ENCODE results near the gene ZNF200.
A peak's percentile ranks its signal among the peaks of the same experiment; 100 is the strongest.
"Not testable (repeated sequence)": the region's sequence is repeated elsewhere in the genome, so short reads cannot be mapped to it uniquely, and the experiment has no call there.

ZNF200 gene, protein sequence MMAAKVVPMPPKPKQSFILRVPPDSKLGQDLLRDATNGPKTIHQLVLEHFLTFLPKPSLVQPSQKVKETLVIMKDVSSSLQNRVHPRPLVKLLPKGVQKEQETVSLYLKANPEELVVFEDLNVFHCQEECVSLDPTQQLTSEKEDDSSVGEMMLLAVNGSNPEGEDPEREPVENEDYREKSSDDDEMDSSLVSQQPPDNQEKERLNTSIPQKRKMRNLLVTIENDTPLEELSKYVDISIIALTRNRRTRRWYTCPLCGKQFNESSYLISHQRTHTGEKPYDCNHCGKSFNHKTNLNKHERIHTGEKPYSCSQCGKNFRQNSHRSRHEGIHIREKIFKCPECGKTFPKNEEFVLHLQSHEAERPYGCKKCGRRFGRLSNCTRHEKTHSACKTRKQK

DNA sequence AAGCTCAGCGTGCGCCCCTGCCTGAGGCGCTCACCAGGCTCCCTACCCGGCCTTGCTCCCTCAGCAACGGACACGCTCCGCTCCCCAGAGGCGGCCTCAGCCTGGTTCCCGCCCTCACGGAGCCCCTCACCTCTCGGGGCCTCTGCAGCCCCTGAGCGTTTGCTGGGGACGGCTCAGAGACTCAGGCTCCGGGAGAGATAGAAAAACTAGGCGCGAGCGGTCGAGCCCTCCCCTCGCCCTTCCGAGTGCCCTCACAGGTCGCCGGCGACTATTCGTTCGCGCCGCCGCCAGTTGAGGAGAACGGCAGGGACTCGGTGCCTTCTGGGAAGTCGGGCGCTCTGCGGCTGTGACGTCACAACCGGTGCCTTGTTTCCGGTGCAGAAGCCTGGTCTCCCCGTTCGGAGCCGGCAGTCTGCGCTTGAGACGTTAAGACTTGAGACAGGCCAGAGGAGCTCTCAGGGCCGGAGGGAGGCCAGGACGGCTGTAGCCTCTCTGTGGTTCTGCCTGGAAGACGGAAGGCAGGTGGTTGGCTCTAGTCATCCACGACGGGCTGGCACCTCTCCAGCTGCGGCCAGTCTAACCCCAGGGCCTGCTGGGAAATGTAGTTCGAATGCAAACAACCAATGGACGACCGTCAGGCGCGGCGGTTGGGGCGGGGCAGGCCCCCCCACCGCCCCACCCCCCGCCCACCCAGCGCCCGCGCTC lies at the start of gene ZNF200:
TSS of gene ZNF200 (minus strand) at position 302 of the 705 bp plus-strand sequence. CDS start 1,403 bp downstream, outside the sequence.
- Mint-ChIP-seq H3K36me3 (ENCODE audit: low read depth) (peaks cover 41% of the 10 kb centered on the region), H3K4me1 (ENCODE audit: low read depth) (peaks cover 18% of the 10 kb centered on the region), H3K9me3 (peaks cover 41% of the 10 kb centered on the region), H3K4me3 (peak within 1 kb of the TSS; percentile 96), H3K27ac (peak within 1 kb of the TSS; percentile 98), H3K27me3 (ENCODE audit: low read depth) (no peaks in the 10 kb centered on the region)

DNA sequence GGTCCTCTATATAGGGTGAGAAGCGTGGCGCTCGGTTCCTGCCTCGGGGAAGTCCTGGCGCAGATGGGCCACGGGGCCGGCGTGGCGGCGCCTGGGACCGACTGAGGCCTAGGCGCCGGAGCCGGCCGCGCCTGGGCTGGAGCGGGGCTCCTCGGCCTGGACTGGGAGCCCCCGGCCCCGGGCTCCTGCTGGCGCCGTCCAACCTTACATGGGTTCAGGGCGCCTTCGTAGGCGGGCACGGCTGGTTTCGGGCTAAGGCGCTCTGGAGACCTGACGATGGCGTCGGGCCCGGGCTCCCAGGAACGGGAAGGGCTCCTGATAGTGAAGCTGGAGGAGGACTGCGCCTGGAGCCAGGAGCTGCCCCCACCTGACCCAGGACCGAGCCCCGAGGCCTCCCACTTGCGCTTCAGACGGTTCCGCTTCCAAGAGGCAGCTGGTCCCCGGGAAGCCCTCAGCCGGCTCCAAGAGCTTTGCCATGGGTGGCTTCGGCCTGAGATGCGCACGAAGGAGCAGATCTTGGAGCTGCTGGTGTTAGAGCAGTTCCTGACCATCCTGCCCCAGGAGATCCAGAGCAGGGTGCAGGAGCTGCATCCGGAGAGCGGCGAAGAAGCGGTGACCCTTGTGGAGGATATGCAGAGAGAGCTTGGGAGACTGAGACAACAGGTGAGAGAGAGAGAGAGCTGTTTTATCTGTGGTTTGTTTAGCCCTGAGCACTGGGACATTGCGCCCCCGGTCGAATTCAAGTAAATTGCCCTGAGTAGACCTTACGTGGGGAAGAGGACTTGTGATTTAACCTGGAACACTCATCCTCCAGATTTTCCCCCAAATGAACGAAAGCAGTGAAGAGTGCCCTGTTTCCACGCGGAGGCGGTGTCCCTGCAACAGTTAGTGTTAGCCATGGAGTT lies 48.8 kb upstream of the ZNF200 start:
- H3K4me1 Mint-ChIP-seq (ENCODE audit: low read depth): peaks cover 17% of the 10 kb centered on the region
- peaks cover 36% of the 10 kb centered on the region for H3K9me3 Mint-ChIP-seq
- H3K27me3 Mint-ChIP-seq (ENCODE audit: low read depth): no peaks in the 10 kb centered on the region
- peak overlapping the region; percentile 97 for H3K4me3 Mint-ChIP-seq
- H3K27ac Mint-ChIP-seq: peak overlapping the region; percentile 94
- peaks cover 50% of the 10 kb centered on the region for H3K36me3 Mint-ChIP-seq (ENCODE audit: low read depth)

DNA sequence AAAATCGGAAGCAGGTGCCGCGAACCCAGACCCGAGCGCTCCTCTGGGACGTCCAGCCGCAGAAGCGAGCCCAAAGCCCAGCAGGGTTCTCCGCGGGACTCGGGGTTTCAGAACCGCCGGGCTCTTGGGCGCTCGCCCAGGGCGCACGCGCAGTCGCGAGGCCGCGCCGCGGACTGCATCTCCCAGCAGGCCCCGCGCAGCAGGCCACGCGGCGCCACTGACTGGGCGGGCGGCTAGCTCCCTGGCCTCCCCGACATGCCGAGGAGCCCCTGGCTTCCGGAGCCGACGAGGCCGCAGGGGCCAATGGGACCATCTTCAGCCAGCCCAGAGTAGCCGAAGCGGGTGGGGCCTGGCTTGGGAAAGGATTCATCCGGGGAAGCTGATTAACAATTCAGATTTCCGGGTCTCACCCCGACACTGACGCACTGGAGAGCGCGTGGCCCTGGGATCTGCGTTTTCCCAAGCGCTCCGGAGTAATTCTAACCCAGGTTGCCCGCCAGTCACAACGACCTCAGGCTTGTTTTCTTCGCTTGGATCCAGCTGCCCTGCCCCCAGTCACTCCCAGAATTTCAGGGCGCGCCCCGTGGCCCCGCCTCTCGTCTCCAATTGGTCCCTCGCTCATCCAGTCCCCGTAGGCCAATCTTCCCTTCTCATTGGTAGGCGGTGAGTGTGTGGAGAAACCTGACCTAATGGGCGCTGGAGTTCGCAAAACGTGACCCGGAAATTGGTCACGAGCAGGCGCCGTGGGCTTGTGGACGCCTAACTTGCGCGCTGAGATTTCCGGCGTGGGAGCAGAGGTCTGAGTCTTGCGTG lies 48.0 kb upstream of the ZNF200 start, which contains the start of gene ZNF263:
TSS of gene ZNF263 (plus strand) at position 762 of the 813 bp plus-strand sequence. CDS start 328 bp downstream, outside the sequence.
- Mint-ChIP-seq H3K27ac (peak within 1 kb of the TSS; percentile 94), H3K9me3 (peaks cover 33% of the 10 kb centered on the region), H3K27me3 (ENCODE audit: low read depth) (peaks cover 5% of the 10 kb centered on the region), H3K36me3 (ENCODE audit: low read depth) (peaks cover 41% of the 10 kb centered on the region), H3K4me3 (peak within 1 kb of the TSS; percentile 97), H3K4me1 (ENCODE audit: low read depth) (peaks cover 17% of the 10 kb centered on the region)

DNA sequence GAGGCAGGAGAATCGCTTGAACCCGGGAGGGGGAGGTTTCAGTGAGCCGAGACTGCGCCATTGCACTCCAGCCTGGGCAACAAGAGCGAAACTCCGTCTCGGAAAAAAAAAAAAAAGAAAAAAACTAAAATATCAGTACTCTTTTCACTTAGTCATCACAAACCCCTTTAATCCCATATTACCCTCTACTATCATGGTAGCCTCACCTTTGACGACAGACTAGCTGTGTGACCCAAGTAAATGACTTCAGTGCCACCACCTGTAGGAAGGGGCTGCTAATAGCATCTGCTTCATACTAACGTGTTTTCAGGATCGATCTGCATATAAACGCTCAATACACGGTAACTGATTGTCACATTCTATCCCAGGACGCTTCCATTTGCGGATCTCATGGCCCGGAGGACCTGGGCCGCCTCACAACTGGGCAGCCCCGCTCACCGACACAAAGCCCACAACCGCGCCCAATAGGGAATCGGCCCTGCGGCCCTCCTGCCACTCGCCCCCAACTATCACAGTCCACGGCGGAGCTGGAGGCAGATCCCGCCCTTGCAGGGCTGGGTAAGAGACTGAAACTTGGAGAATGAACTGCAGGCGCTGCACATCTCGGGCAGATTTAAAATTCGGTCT lies 47.3 kb upstream of the ZNF200 start:
- Mint-ChIP-seq H3K27me3 (ENCODE audit: low read depth) (peaks cover 11% of the 10 kb centered on the region), H3K36me3 (ENCODE audit: low read depth) (peaks cover 34% of the 10 kb centered on the region), H3K4me3 (peak overlapping the region; percentile 97), H3K9me3 (peaks cover 29% of the 10 kb centered on the region), H3K27ac (peak overlapping the region; percentile 78), H3K4me1 (ENCODE audit: low read depth) (peaks cover 17% of the 10 kb centered on the region)

DNA sequence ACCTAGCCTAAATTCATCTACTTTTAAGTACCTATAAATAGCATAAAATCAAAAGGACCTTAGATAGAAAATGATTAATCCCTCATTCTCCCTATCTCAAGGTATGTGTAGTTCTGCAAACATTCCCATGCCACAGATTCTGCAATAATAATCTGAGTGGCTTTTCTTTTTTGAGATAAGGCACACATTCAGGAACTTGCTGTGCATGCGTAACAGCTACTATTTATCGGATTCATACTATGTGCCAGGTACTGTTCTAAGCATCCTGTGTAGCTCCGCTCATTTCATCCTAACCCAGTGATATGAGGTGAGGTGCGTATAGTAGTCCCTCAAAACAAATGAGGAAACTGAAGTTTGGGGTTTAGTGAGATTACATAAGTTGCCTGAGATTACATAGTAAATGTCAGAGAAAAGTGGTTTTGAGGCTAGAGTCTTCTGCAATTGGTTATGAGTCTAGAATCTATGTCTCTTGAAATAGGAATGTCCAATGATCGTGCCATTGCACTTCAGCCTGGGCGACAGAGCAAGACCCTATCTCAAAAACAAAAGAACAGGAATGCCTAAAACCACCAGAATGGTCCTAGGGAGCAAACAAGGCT lies 46.4 kb upstream of the ZNF200 start:
- H3K4me3 Mint-ChIP-seq: peak overlapping the region; percentile 17
- no peak overlapping the region for H3K27ac Mint-ChIP-seq
- H3K27me3 Mint-ChIP-seq (ENCODE audit: low read depth): peaks cover 17% of the 10 kb centered on the region
- peaks cover 17% of the 10 kb centered on the region for H3K4me1 Mint-ChIP-seq (ENCODE audit: low read depth)
- H3K36me3 Mint-ChIP-seq (ENCODE audit: low read depth): peaks cover 28% of the 10 kb centered on the region
- peaks cover 32% of the 10 kb centered on the region for H3K9me3 Mint-ChIP-seq

DNA sequence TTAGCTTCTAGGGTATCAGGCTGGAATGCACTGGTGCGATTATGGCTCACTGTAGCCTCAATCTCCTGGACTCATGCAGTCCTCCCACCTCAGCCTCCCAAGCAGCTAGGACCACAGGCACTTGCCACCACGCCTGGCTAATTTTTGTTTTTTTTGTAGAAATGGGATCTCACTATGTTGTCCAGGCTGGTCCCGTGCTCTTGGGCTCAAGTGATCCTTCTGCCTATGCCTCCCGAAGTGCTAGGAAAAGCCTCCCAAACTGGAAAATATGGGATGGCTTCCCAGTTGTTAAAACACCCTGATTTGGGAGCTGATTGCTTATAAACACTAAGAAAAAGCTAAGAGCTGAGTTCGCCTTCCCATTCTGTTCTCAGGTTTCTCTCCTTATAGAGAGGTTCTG lies 41.7 kb upstream of the ZNF200 start:
- Mint-ChIP-seq H3K27me3 (ENCODE audit: low read depth) (peaks cover 17% of the 10 kb centered on the region), H3K4me3 (no peak overlapping the region), H3K9me3 (peaks cover 35% of the 10 kb centered on the region), H3K27ac (no peak overlapping the region), H3K36me3 (ENCODE audit: low read depth) (no peaks in the 10 kb centered on the region), H3K4me1 (ENCODE audit: low read depth) (no peaks in the 10 kb centered on the region)

DNA sequence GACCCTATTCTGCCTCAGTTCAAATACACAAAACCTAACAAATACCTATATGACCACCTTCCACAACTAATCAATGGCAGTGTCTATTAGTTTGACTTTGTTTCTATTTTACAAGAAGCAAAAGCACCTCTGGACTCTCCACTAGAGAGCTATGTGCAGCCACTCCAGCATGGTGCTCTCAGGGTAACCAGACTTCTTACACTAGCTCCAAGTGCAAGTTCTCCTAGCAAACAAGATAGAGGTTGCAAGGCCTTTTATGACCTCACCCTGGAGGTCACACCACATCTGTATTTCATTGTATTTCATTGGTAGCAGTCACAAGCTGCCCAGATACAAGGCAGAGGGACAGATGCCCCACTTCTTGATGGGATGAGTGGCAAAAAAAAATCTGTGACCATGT lies 40.0 kb upstream of the ZNF200 start:
- Mint-ChIP-seq H3K36me3 (ENCODE audit: low read depth) (no peaks in the 10 kb centered on the region), H3K9me3 (peaks cover 32% of the 10 kb centered on the region)

DNA sequence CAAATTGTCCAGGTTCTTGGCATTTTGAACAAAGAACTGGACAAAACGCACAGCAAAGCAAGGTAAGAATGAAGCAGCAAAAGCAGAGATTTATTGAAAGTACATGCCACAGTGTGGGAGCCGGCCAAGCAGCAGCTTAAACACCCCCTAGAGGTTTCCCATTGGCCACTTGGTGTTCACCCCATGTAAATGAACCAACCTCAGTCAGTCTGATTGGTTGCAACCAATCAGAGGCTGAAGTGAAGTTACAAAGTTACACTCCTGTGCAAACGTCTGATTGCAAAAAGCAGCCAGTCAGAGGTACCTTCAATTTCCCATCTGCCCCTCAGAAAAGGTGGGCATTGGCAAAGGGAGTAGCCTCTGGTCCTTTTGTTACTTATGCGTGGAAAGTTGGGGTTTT lies 39.5 kb upstream of the ZNF200 start:
- no peaks in the 10 kb centered on the region for H3K4me1 Mint-ChIP-seq (ENCODE audit: low read depth)
- peaks cover 17% of the 10 kb centered on the region for H3K27me3 Mint-ChIP-seq (ENCODE audit: low read depth)
- H3K4me3 Mint-ChIP-seq: no peak overlapping the region
- no peaks in the 10 kb centered on the region for H3K36me3 Mint-ChIP-seq (ENCODE audit: low read depth)
- H3K9me3 Mint-ChIP-seq: peaks cover 34% of the 10 kb centered on the region
- H3K27ac Mint-ChIP-seq: no peak overlapping the region

More for the DNA sequence above, 40.0 kb upstream of the ZNF200 start:
- no peak overlapping the region for H3K4me3 Mint-ChIP-seq
- H3K4me1 Mint-ChIP-seq (ENCODE audit: low read depth): no peaks in the 10 kb centered on the region
- H3K27me3 Mint-ChIP-seq (ENCODE audit: low read depth): peaks cover 17% of the 10 kb centered on the region
- H3K27ac Mint-ChIP-seq: no peak overlapping the region

DNA sequence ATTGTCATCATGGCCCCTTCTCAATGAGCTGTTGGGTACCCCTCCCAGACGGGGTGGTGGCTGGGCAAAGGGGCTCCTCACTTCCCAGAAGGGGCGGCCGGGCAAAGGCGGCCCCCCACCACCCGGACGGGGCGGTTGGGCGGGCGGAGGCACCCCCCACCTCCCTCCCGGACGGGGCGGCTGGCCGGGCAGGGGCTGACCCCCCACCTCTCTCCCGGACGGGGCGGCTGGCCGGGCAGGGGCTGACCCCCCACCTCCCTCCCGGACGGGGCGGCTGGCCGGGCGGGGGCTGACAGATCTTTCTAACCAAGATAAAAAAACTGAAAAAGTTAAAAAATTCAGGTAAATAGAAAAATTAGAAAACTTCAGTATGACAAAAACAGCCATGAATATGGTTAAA lies 36.3 kb upstream of the ZNF200 start:
- H3K4me1 Mint-ChIP-seq (ENCODE audit: low read depth); H3K4me3 Mint-ChIP-seq; H3K27me3 Mint-ChIP-seq (ENCODE audit: low read depth); H3K27ac Mint-ChIP-seq: not testable (repeated sequence)
- Mint-ChIP-seq H3K9me3 (peaks cover 35% of the 10 kb centered on the region), H3K36me3 (ENCODE audit: low read depth) (peaks cover 22% of the 10 kb centered on the region)

DNA sequence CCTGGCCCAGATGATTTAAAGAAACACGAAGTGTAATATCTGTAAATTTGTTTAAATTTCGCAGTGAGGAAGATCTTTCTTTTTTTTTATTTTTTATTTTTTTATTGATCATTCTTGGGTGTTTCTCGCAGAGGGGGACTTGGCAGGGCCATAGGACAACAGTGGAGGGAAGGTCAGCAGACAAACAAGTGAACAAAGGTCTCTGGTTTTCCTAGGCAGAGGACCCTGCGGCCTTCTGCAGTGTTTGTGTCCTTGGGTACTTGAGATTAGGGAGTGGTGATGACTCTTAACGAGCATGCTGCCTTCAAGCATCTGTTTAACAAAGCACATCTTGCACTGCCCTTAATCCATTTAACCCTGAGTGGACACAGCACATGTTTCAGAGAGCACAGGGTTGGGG lies 35.8 kb upstream of the ZNF200 start:
- peaks cover 23% of the 10 kb centered on the region for H3K36me3 Mint-ChIP-seq (ENCODE audit: low read depth)
- H3K4me3 Mint-ChIP-seq; H3K27ac Mint-ChIP-seq; H3K27me3 Mint-ChIP-seq (ENCODE audit: low read depth); H3K4me1 Mint-ChIP-seq (ENCODE audit: low read depth): not testable (repeated sequence)
- H3K9me3 Mint-ChIP-seq: peaks cover 33% of the 10 kb centered on the region

DNA sequence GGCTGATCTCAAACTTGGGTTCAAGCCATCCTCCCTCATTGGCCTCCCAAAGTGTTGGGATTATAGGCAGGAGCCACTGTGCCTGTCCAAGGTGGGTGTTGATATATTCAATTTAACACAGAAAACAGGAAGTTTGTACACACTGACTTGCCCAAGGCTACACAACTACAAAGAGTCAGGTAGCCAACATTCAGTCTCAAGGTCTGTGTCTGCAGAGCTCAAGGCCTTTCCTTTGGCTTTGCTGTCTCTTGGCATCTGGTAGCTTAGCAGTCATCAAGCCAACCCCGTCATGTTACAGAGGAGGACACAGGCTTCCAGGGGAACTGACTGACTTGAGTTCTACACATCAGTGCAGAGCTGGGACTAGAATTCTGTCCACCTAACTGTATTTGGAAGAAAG lies 33.3 kb upstream of the ZNF200 start:
- peaks cover 25% of the 10 kb centered on the region for H3K36me3 Mint-ChIP-seq (ENCODE audit: low read depth)
- peaks cover 8% of the 10 kb centered on the region for H3K4me1 Mint-ChIP-seq (ENCODE audit: low read depth)
- H3K27ac Mint-ChIP-seq: no peak overlapping the region
- no peak overlapping the region for H3K4me3 Mint-ChIP-seq
- peaks cover 27% of the 10 kb centered on the region for H3K9me3 Mint-ChIP-seq
- no peaks in the 10 kb centered on the region for H3K27me3 Mint-ChIP-seq (ENCODE audit: low read depth)

DNA sequence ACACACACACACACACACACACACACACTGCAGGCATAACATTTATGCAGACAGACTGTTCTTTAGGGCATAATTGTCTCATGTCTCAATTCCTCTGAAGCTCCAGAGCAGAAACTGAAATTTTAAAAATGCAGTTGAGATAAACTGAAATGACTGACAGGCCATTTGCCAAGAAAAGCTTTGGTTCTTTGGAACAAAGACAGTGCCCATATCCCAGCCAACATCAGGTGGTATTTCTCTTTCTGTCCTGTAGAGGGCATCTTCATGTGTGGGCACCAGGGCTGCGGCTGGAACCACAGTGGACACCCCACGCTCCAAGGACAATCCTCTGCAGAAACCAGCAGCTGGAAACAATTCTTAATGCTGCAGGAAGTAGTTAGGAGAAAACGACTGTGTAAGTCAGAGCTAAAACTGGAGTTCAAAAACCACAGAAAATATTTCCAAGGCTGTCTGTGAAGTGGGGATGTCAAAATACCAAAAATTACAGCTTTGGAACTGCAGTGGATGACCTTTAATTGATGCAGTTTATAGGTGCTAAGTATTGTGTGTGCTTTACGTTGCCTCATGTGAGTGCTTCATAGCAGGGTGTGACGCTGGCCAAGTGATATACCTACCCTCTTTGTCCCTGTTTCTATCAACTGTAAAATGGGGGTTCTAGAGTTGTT lies 32.0 kb upstream of the ZNF200 start:
- peaks cover 35% of the 10 kb centered on the region for H3K9me3 Mint-ChIP-seq
- peaks cover 28% of the 10 kb centered on the region for H3K36me3 Mint-ChIP-seq (ENCODE audit: low read depth)
- no peaks in the 10 kb centered on the region for H3K27me3 Mint-ChIP-seq (ENCODE audit: low read depth)
- no peak overlapping the region for H3K27ac Mint-ChIP-seq
- no peak overlapping the region for H3K4me3 Mint-ChIP-seq
- H3K4me1 Mint-ChIP-seq (ENCODE audit: low read depth): peaks cover 17% of the 10 kb centered on the region

All from T-helper 1 cell treated with Interleukin-12 subunit alpha and Interleukin-12 subunit beta and Interleukin-4 antibody, amounts not matched to agents 30 μg/mL and 1 μg/mL, for 36 hours (primary cell).